Liver (tissue), 9 donors: Measurements from ENCODE around the gene IFITM5. TPM values are rescaled to one million over a fixed set of nuclear protein-coding genes. Genes with fewer than 3 reads are reported as not detected.

Experiments used
- DNase-seq: peaks from one replicate; pipeline ENCODE4 v3.0.0-alpha.2; 2017; ENCODE audit warnings: low spot score
- H3K27ac ChIP-seq, 2 donors: one replicate each; pipeline ENCODE4 v1.7.0; 2013; ENCODE audit warnings: inconsistent platforms in 2 of 2, low read length in 2 of 2, control low read depth in 1 of 2, low read depth in 1 of 2, mild to moderate bottlenecking in 1 of 2
- H3K27me3 ChIP-seq, 4 donors: one replicate each; pipeline versions ENCODE4 v1.6.1 to v1.7.0; 2013; ENCODE audit warnings: low read length in 3 of 4, inconsistent platforms in 1 of 4, mild to moderate bottlenecking in 1 of 4, moderate library complexity in 1 of 4; ENCODE audit not compliant: control insufficient read depth in 4 of 4, insufficient read depth in 4 of 4
- H3K36me3 ChIP-seq, 4 donors: one replicate each; pipeline versions ENCODE4 v1.6.1 to v1.7.0; 2013; ENCODE audit warnings: low read length in 3 of 4, mild to moderate bottlenecking in 3 of 4, low read depth in 1 of 4, moderate library complexity in 1 of 4; ENCODE audit not compliant: control insufficient read depth in 4 of 4, insufficient read depth in 3 of 4
- H3K4me1 ChIP-seq, 4 donors: one replicate each; pipeline versions ENCODE4 v1.6.1 to v1.7.0; 2013; ENCODE audit warnings: low read length in 3 of 4, mild to moderate bottlenecking in 3 of 4, moderate library complexity in 1 of 4; ENCODE audit not compliant: control insufficient read depth in 4 of 4, insufficient read depth in 4 of 4
- H3K4me3 ChIP-seq, 3 donors: one replicate each; pipeline versions ENCODE4 v1.6.1 to v1.7.0; 2013; ENCODE audit warnings: low read length in 3 of 3, control low read depth in 1 of 3, low read depth in 1 of 3, mild to moderate bottlenecking in 1 of 3
- H3K9ac ChIP-seq, 2 donors: one replicate each; pipeline ENCODE4 v1.7.0; 2013; ENCODE audit warnings: low read length in 2 of 2, mild to moderate bottlenecking in 2 of 2, moderate library complexity in 2 of 2, control low read depth in 1 of 2, low read depth in 1 of 2
- H3K9me3 ChIP-seq, 4 donors: one replicate each; pipeline versions ENCODE4 v1.6.1 to v1.7.0; 2013; ENCODE audit warnings: low read length in 3 of 4; ENCODE audit not compliant: control insufficient read depth in 4 of 4
- CTCF ChIP-seq: fragments of 150-350 bp; IDR thresholded peaks from 2 replicates; pipeline ENCODE4 v1.5.1; 2017; ENCODE audit warnings: improper control_type of control experiment, low read depth, low read length; ENCODE audit not compliant: missing input control
- EGR1 ChIP-seq, 2 donors: IDR thresholded peaks; 2 replicates each; pipeline ENCODE4 v1.6.1; 2016 to 2018; ENCODE audit warnings: antibody characterized with exemption in 2 of 2, low read depth in 2 of 2
- FOXA1 ChIP-seq: IDR thresholded peaks from 2 replicates; pipeline ENCODE4 v1.6.1; 2016; ENCODE audit warnings: antibody characterized with exemption
- HNF4A ChIP-seq, 2 donors: conservative IDR thresholded peaks; 2 replicates each; pipeline ENCODE4 v1.6.1; 2016; ENCODE audit warnings: antibody characterized with exemption in 2 of 2, mild to moderate bottlenecking in 2 of 2
- HNF4G ChIP-seq: IDR thresholded peaks from 2 replicates; pipeline ENCODE4 v1.6.1; 2016; ENCODE audit warnings: antibody characterized with exemption
- RAD21 ChIP-seq, 2 donors: IDR thresholded peaks; 2 replicates each; pipeline ENCODE4 v1.6.1; 2016; ENCODE audit warnings: antibody characterized with exemption in 2 of 2, mild to moderate bottlenecking in 2 of 2
- RXRA ChIP-seq, 2 donors: IDR thresholded peaks; 2 replicates each; pipeline ENCODE4 v1.6.1; 2017 to 2018; ENCODE audit warnings: antibody characterized with exemption in 2 of 2, mild to moderate bottlenecking in 1 of 2
- YY1 ChIP-seq: IDR thresholded peaks from 2 replicates; pipeline ENCODE4 v1.6.1; 2016; ENCODE audit warnings: antibody characterized with exemption, mild to moderate bottlenecking
- ZBTB33 ChIP-seq: IDR thresholded peaks from 2 replicates; pipeline ENCODE4 v1.6.1; 2016; ENCODE audit warnings: antibody characterized with exemption
- WGBS: extraction: QIAGEN DNeasy Blood & Tissue Kit; methylation state at CpG from one replicate; pipeline ENCODE4 v1.1.7; 2013; 5-methylcytosine and 5-hydroxymethylcytosine counted together
- polyA plus RNA-seq, 2 donors: library from polyadenylated mRNA; stranded (reverse) in 1 of 2; unstranded in 1 of 2; fragments of 200-250 nt in 1 of 2; fragments of >200 nt in 1 of 2; fragmentation: Nextera tagmentation in 1 of 2; extraction: Ambion mirVana in 1 of 2; gene quantifications; one replicate each; pipeline versions ENCODE4 v1.2.1 to v1.2.3, GENCODE V29; 2013 to 2015
- total RNA-seq, 2 donors: library from RNA; depleted of rRNA; stranded (reverse); fragments of >200 nt; gene quantifications; one replicate each; pipeline ENCODE4 v1.2.3, GENCODE V29; 2014
- TF ChIP-seq, protein P1 (sequence below): IDR thresholded peaks from 2 replicates; pipeline ENCODE4 v1.6.1; 2016; ENCODE audit warnings: antibody characterized with exemption
- TF ChIP-seq, protein P2 (sequence below): IDR thresholded peaks from 2 replicates; pipeline ENCODE4 v1.6.1; 2016; ENCODE audit warnings: antibody characterized with exemption
- donor health status: healthy.
- donor health status: healthy.
- donor health status: healthy.
- donor health status: healthy.
- donor health status: healthy.

The IFITM5 gene
- total and polyA plus RNA-seq, 4 donors = not detected

DNA sequence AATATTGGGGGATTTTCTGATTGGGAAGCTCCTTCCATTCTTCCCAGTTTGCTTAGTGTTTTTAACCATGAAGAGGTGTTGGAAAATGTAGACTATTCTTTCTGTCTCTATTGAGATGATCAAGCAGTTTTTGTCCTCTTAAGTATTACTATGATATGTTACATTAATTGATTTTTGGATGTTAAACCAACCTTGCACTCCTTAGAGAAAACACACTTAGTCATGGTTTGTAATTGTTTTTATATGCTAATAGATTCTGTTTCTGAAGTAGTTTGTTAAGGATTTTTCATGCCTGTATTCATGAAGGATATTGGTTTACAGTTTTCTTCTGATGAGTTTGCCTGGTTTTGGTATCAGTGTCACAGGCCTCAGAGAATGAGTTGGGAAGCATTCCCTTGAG is 23.1 kb downstream of the IFITM5 start:
- no peak for DNase-seq
- no peaks in the 10 kb centered on the region for H3K9me3 ChIP-seq
- TF ChIP-seq HNF4G (no peak), FOXA1 (no peak), EGR1 (IDR thresholded peaks at IDR 0.05; ENCODE audit: low read depth in 2 of 2) (no peak), RXRA (IDR thresholded peaks at IDR 0.05) (no peak), ZBTB33 (no peak)
- no peak overlapping the region for H3K4me3 ChIP-seq
- H3K27ac ChIP-seq = no peak overlapping the region
- H3K9ac ChIP-seq = no peak overlapping the region
- no peaks in the 10 kb centered on the region for H3K27me3 ChIP-seq
- no peaks in the 10 kb centered on the region for H3K36me3 ChIP-seq
- peaks cover 7 to 32% (median 25%) of the 10 kb centered on the region in 4 donors for H3K4me1 ChIP-seq

DNA sequence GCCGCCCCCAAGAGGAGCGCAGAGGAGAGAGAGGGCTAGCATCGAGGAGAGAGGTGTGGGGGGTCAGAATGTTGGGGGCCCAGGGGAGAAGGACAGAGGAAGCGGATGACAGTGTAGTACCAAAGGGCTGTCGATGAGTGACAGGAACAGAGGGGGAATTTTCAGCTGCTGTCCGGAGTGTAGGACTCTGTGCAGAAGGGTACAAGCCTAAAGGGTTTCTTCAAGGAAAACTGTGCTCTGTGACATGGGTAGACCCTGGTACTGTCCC is 26.5 kb downstream of the IFITM5 start:
- Histone ChIP-seq H3K27me3 (no peaks in the 10 kb centered on the region), H3K4me3 (no peak overlapping the region), H3K36me3 (no peaks in the 10 kb centered on the region), H3K9ac (no peak overlapping the region), H3K9me3 (no peaks in the 10 kb centered on the region), H3K27ac (no peak overlapping the region), H3K4me1 (peaks cover 0 to 3% (median 0%) of the 10 kb centered on the region in 4 donors)
- TF ChIP-seq YY1 = no peak
- TF ChIP-seq, protein P1, sequence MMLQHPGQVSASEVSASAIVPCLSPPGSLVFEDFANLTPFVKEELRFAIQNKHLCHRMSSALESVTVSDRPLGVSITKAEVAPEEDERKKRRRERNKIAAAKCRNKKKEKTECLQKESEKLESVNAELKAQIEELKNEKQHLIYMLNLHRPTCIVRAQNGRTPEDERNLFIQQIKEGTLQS = no peak
- no peak for TF ChIP-seq RXRA (IDR thresholded peaks at IDR 0.05)
- no peak for TF ChIP-seq FOXA1
- TF ChIP-seq RAD21 (IDR thresholded peaks at IDR 0.05) = no peak
- no peak for TF ChIP-seq ZBTB33
- TF ChIP-seq EGR1 (IDR thresholded peaks at IDR 0.05; ENCODE audit: low read depth in 2 of 2) = no peak
- TF ChIP-seq, protein P2, sequence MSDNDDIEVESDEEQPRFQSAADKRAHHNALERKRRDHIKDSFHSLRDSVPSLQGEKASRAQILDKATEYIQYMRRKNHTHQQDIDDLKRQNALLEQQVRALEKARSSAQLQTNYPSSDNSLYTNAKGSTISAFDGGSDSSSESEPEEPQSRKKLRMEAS = no peak
- TF ChIP-seq HNF4A (conservative IDR thresholded peaks at IDR 0.05) = no peak
- no peak for TF ChIP-seq HNF4G
- no peak for TF ChIP-seq CTCF
- WGBS = 89% methylated on average over 6 of the region's 6 CpGs
- no peak for DNase-seq
